DND-41 (cell line): ENCODE measurements around the gene CBX4.

Source experiments
- ATAC-seq: fragments of 200-7000 bp; cut with Tn5 transposase; 3 replicates; pipeline ENCODE4 v1.9.1; 2021; ENCODE audit warnings: low read depth; ENCODE audit not compliant: insufficient read depth
- DNase-seq: peaks from one replicate; pipeline ENCODE4 v3.0.0-alpha.2; 2020
- H2AFZ ChIP-seq: 2 replicates; pipeline ENCODE4 v1.6.0; 2012; ENCODE audit warnings: low read depth, low read length
- H3K27ac ChIP-seq: 2 replicates; pipeline ENCODE4 v1.5.1; 2012; ENCODE audit warnings: low read length, inconsistent platforms
- H3K27me3 ChIP-seq: fragments of 200-600 bp; sonication (generic); 2 replicates; pipeline ENCODE4 v1.6.0; 2012; ENCODE audit warnings: low read length, mild to moderate bottlenecking, inconsistent platforms; ENCODE audit not compliant: insufficient read depth, poor library complexity
- H3K36me3 ChIP-seq: 2 replicates; pipeline ENCODE4 v1.5.1; 2012; ENCODE audit warnings: low read length, inconsistent platforms; ENCODE audit not compliant: insufficient read depth
- H3K4me1 ChIP-seq: 2 replicates; pipeline ENCODE4 v1.5.1; 2012; ENCODE audit warnings: mild to moderate bottlenecking, low read length; ENCODE audit not compliant: insufficient read depth
- H3K4me2 ChIP-seq: 2 replicates; pipeline ENCODE4 v1.6.0; 2012; ENCODE audit warnings: mild to moderate bottlenecking, moderate library complexity, low read length, inconsistent platforms; ENCODE audit not compliant: insufficient read depth
- H3K4me3 ChIP-seq, 2 experiments: fragments of 200-600 bp in 1 of 2; shearing (Covaris generic) in 1 of 2; 2 replicates each; pipeline ENCODE4 v1.5.1; 2012 to 2016; ENCODE audit warnings: inconsistent platforms in 2 of 2, low read length in 2 of 2, mild to moderate bottlenecking in 2 of 2, low read depth in 1 of 2, moderate library complexity in 1 of 2
- H3K79me2 ChIP-seq: 2 replicates; pipeline ENCODE4 v1.6.0; 2012; ENCODE audit warnings: low read length, inconsistent platforms; ENCODE audit not compliant: insufficient read depth
- H3K9ac ChIP-seq: 2 replicates; pipeline ENCODE4 v1.6.0; 2012; ENCODE audit warnings: low read depth, mild to moderate bottlenecking, inconsistent platforms, low read length, moderate library complexity
- H3K9me3 ChIP-seq: 2 replicates; pipeline ENCODE4 v1.5.1; 2012; ENCODE audit warnings: low read length, moderate library complexity, mild to moderate bottlenecking, inconsistent platforms; ENCODE audit not compliant: insufficient read depth, severe bottlenecking
- H4K20me1 ChIP-seq: 2 replicates; pipeline ENCODE4 v1.6.0; 2012; ENCODE audit warnings: low read length; ENCODE audit not compliant: insufficient read depth
- EZH2 ChIP-seq: IDR thresholded peaks from 3 replicates; pipeline ENCODE4 v1.6.1; 2012; ENCODE audit warnings: borderline replicate concordance, low read depth, mild to moderate bottlenecking, moderate library complexity, low read length, inconsistent platforms; ENCODE audit not compliant: severe bottlenecking
- TF ChIP-seq, protein P1 (sequence below): IDR thresholded peaks from 2 replicates; pipeline ENCODE4 v1.5.1; 2012; ENCODE audit warnings: borderline replicate concordance, low read length, moderate library complexity, mild to moderate bottlenecking; ENCODE audit not compliant: poor library complexity, severe bottlenecking; ENCODE audit errors: extremely low read depth

The CBX4 gene

GRCh38 chr17:79862238-79862637 lies 23.0 kb upstream of the CBX4 start:
- H3K27ac ChIP-seq = no peak overlapping the region
- H3K4me3 ChIP-seq = no peak overlapping the region
- no peak overlapping the region for H3K9ac ChIP-seq
- H3K4me1 ChIP-seq = no peaks in the 10 kb centered on the region
- no peak overlapping the region for H2AFZ ChIP-seq
- H3K9me3 ChIP-seq = no peaks in the 10 kb centered on the region
- H3K36me3 ChIP-seq = no peaks in the 10 kb centered on the region
- DNase-seq (no peak), ATAC-seq (no peak)
- TF ChIP-seq, protein P1, sequence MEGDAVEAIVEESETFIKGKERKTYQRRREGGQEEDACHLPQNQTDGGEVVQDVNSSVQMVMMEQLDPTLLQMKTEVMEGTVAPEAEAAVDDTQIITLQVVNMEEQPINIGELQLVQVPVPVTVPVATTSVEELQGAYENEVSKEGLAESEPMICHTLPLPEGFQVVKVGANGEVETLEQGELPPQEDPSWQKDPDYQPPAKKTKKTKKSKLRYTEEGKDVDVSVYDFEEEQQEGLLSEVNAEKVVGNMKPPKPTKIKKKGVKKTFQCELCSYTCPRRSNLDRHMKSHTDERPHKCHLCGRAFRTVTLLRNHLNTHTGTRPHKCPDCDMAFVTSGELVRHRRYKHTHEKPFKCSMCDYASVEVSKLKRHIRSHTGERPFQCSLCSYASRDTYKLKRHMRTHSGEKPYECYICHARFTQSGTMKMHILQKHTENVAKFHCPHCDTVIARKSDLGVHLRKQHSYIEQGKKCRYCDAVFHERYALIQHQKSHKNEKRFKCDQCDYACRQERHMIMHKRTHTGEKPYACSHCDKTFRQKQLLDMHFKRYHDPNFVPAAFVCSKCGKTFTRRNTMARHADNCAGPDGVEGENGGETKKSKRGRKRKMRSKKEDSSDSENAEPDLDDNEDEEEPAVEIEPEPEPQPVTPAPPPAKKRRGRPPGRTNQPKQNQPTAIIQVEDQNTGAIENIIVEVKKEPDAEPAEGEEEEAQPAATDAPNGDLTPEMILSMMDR = no peak
- TF ChIP-seq EZH2 = no peak
- H3K79me2 ChIP-seq = no peaks in the 10 kb centered on the region
- H3K27me3 ChIP-seq = no peaks in the 10 kb centered on the region
- H4K20me1 ChIP-seq = no peaks in the 10 kb centered on the region
- H3K4me2 ChIP-seq = no peak overlapping the region

- H3K4me1 ChIP-seq = no peaks in the 10 kb centered on the region
- H3K27ac ChIP-seq = no peak overlapping the region
- H3K9ac ChIP-seq = no peak overlapping the region
- no peak for TF ChIP-seq EZH2
- TF ChIP-seq, protein P1 = no peak
- no peak overlapping the region for H3K4me2 ChIP-seq
- H3K4me3 ChIP-seq = no peak overlapping the region
- no peaks in the 10 kb centered on the region for H4K20me1 ChIP-seq
- ATAC-seq (no peak), DNase-seq (no peak)
- H3K36me3 ChIP-seq = no peaks in the 10 kb centered on the region
- no peaks in the 10 kb centered on the region for H3K27me3 ChIP-seq
- no peaks in the 10 kb centered on the region for H3K79me2 ChIP-seq
- no peaks in the 10 kb centered on the region for H3K9me3 ChIP-seq
- H2AFZ ChIP-seq = no peak overlapping the region
Observed at GRCh38 chr17:79861413-79862216, 22.4 kb upstream of the CBX4 start.

DNA sequence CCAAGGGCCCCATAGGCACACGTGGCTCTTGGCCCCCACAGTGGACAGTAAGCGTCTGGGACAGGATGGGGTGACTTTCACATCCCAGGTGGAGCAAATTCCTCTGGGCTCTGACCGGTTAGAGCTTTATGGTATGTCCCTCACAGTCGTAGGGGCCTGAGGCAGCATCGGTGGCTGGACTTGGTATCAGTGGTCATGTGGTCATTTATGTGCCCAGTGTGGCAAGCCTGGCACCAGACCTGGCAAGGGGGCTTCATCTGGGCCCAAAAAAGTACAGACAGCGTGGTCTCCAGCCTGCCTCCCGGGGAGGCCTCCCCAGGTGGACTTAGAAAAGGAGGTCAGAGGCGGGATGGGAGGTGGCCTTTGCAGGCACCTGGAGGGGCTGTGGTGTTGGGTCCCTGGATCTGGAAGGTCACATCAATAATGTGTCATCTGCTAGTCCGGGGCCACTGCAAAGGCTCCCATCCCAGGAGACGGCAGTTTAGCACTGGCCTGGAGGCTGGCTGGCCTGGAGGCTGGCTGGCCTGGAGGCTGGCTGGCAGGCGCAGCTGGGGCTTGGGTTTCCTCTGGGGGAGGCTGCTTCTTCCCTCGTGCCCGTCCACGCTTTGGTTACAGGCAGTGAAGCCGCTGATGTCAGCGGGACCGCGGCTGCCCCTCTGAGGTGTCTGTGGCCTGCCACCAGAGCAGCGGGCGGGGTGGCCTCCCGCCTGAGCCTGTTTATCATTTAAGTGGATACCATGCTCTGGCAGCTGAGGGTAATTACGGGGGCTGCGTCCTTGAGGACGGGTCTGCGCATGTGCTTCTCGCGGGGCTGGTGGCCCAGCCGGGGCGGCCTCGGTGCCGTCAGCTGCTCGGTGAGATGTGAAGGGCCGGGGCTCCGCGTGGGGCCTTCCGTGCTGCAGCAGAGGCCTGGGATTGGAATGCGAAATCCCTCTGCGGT lies 20.7 kb upstream of the CBX4 start:
- H3K27me3 ChIP-seq = no peaks in the 10 kb centered on the region
- no peak for ATAC-seq

More for the DNA sequence above, 20.7 kb upstream of the CBX4 start:
- Histone ChIP-seq H3K4me1 (no peaks in the 10 kb centered on the region), H3K9me3 (no peaks in the 10 kb centered on the region), H3K36me3 (no peaks in the 10 kb centered on the region), H3K79me2 (no peaks in the 10 kb centered on the region), H4K20me1 (no peaks in the 10 kb centered on the region), H2AFZ (no peak overlapping the region), H3K4me3 (no peak overlapping the region), H3K4me2 (no peak overlapping the region), H3K27ac (no peak overlapping the region), H3K9ac (no peak overlapping the region)
- TF ChIP-seq, protein P1 = no peak
- no peak for DNase-seq
